ENCODE data around the gene NIBAN1. TPM values are rescaled to one million over a fixed set of nuclear protein-coding genes. Genes with fewer than 3 reads are reported as not detected.
A peak's percentile ranks its signal among the peaks of the same experiment; 100 is the strongest.

The NIBAN1 gene
- total RNA-seq, 1 experiment from 2014 or later: 5.9 TPM

DNA sequence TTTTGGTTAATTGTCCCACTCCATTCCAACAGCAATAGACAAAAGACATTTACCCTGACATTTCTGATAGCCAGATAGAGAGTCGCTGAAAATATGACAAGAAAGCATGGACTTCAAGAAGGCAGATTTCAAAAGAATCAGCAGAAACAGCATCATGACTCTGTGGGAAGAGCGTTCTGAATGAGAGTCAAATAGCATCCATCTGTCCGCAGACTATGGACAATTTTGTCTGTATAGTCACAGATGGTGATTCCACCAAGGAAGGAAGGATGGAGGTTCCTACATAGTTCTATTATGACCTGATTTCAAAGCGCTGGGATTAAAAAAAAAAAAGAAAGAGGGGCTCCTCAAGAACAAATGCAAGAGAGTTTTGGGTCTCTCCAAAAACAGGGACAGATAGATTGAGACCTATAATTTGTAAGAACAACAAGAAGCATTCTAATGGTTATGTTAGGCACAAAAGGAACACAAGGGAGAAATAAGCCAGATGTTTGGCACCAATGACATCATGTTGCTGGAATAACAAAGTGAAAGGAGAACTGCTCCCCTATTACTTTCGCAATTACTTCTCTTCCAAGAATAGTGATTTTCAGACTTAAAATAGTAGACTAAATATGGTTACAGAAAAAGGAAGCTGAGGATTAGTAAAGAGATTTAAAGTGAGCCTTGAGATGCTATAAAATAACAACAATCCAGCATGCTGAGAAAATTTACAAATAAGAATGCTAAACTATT lies 28.5 kb downstream of the NIBAN1 start:
- peaks cover 0 to 6% (median 0%) of the 10 kb centered on the region in 3 experiments; a peak in 2 of 7 replicates for H3K36me3 Mint-ChIP-seq (ENCODE audit: insufficient read depth in 1 of 3, low read depth in 3 of 3)
- Histone ChIP-seq H3K9ac (ENCODE audit: extremely low read depth, insufficient read length, low read length) (no peak overlapping the region), H3K4me1 (ENCODE audit: insufficient read depth, low read length) (peaks cover 2% of the 10 kb centered on the region; the same call in 1 of the 2 replicates), H3K18ac (ENCODE audit: insufficient read length, low read depth, low read length) (no peak overlapping the region), H2AK5ac (ENCODE audit: insufficient read length, low read length) (no peak overlapping the region), H2BK15ac (ENCODE audit: low read depth, low read length) (no peak overlapping the region), H3K4ac (ENCODE audit: low read depth, low read length) (no peak overlapping the region), H2BK5ac (ENCODE audit: insufficient read length, low read length) (no peak overlapping the region), H3K23me2 (ENCODE audit: insufficient read length, low read depth, low read length, poor library complexity, severe bottlenecking) (no peaks in the 10 kb centered on the region), H3K9me3 (ENCODE audit: control insufficient read depth, low read depth, low read length) (no peaks in the 10 kb centered on the region), H2BK20ac (ENCODE audit: low read depth, low read length, poor library complexity, severe bottlenecking) (no peak overlapping the region), H3K27ac (ENCODE audit: insufficient read length, low read depth, low read length) (no peak overlapping the region), H3K79me2 (ENCODE audit: insufficient read depth, low read length) (no peaks in the 10 kb centered on the region), H3K23ac (ENCODE audit: insufficient read length, low read depth, low read length) (no peak overlapping the region), H3K14ac (ENCODE audit: insufficient read depth, low read length) (no peak overlapping the region), H3K56ac (ENCODE audit: insufficient read length, low read depth, low read length) (no peak overlapping the region), H3K27me3 (ENCODE audit: insufficient read depth, low read length) (no peaks in the 10 kb centered on the region), H2AFZ (ENCODE audit: low read length) (no peak overlapping the region), H2BK120ac (ENCODE audit: low read depth, low read length, poor library complexity, severe bottlenecking) (no peak overlapping the region), H3K79me1 (ENCODE audit: insufficient read depth, low read depth, low read length, poor library complexity, severe bottlenecking) (no peaks in the 10 kb centered on the region), H4K91ac (ENCODE audit: insufficient read length, low read depth, low read length) (no peak overlapping the region), H4K5ac (ENCODE audit: insufficient read length, low read depth, low read length) (no peak overlapping the region), H4K20me1 (ENCODE audit: control insufficient read depth, insufficient read depth, insufficient read length) (no peaks in the 10 kb centered on the region), H4K8ac (replicated peaks; ENCODE audit: insufficient read length, low read depth, low read length) (no peak overlapping the region), H3K4me2 (ENCODE audit: insufficient read depth, insufficient read length, low read length) (no peak overlapping the region), H3T11ph (ENCODE audit: low read length) (no peak overlapping the region), H2BK12ac (ENCODE audit: insufficient read length, low read depth, low read length) (no peak overlapping the region)
- H3K9me3 Mint-ChIP-seq: no peaks in the 10 kb centered on the region
- H3K4me3 Mint-ChIP-seq: no peak overlapping the region
- no peak for DNase-seq
- H3K27ac Mint-ChIP-seq: peak overlapping the region in 2 of 3 experiments; percentile 19 to 41; a peak in 4 of 7 replicates
- no peaks in the 10 kb centered on the region for H3K27me3 Mint-ChIP-seq (ENCODE audit: low read depth)
- TF ChIP-seq, protein P1, sequence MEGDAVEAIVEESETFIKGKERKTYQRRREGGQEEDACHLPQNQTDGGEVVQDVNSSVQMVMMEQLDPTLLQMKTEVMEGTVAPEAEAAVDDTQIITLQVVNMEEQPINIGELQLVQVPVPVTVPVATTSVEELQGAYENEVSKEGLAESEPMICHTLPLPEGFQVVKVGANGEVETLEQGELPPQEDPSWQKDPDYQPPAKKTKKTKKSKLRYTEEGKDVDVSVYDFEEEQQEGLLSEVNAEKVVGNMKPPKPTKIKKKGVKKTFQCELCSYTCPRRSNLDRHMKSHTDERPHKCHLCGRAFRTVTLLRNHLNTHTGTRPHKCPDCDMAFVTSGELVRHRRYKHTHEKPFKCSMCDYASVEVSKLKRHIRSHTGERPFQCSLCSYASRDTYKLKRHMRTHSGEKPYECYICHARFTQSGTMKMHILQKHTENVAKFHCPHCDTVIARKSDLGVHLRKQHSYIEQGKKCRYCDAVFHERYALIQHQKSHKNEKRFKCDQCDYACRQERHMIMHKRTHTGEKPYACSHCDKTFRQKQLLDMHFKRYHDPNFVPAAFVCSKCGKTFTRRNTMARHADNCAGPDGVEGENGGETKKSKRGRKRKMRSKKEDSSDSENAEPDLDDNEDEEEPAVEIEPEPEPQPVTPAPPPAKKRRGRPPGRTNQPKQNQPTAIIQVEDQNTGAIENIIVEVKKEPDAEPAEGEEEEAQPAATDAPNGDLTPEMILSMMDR (conservative IDR thresholded peaks at IDR 0.05): no peak
- no CpG with 5 or more reads among the region's 5 CpGs for WGBS (ENCODE audit: extremely low coverage, insufficient read length, low lambda C conversion rate)
- peaks cover 18% of the 10 kb centered on the region in 2 experiments for H3K4me1 Mint-ChIP-seq

Data from H9 (cell line).